K562 (cell line): Measurements from ENCODE around the gene IL17RB.

Experiments
- CREM ChIP-seq: IDR thresholded peaks from 2 replicates; pipeline ENCODE4 v1.6.1; 2014; ENCODE audit warnings: antibody characterized with exemption, low read depth
- CTCF ChIP-seq, 3 experiments: IDR thresholded peaks in 2 of 3; conservative IDR thresholded peaks in 1 of 3; 2 replicates each; pipeline ENCODE4 v1.5.1; 2011 to 2012; ENCODE audit warnings: low read length in 3 of 3, mild to moderate bottlenecking in 3 of 3, control low read depth in 2 of 3, improper control_type of control experiment in 1 of 3, inconsistent platforms in 1 of 3, low read depth in 1 of 3, mixed read lengths in 1 of 3, moderate library complexity in 1 of 3; ENCODE audit not compliant: insufficient read depth in 2 of 3
- EP300 ChIP-seq: IDR thresholded peaks from 2 replicates; pipeline ENCODE4 v1.6.1; 2012; ENCODE audit warnings: low read length, improper control_type of control experiment
- EZH2 ChIP-seq: IDR thresholded peaks from 2 replicates; pipeline ENCODE4 v1.6.1; 2012; ENCODE audit warnings: low read depth, mild to moderate bottlenecking, inconsistent platforms, low read length, borderline replicate concordance
- IFI16 ChIP-seq: fragments of 250-450 bp; sonication (Bioruptor Pico); IDR thresholded peaks from 2 replicates; pipeline ENCODE4 v2.1.2; 2022; ENCODE audit warnings: mild to moderate bottlenecking, inconsistent platforms
- RBM22 ChIP-seq: fragments of 200-400 bp; formaldehyde crosslinking; IDR thresholded peaks from 2 replicates; pipeline ENCODE4 v1.6.1; 2018; ENCODE audit warnings: low read length, low read depth; ENCODE audit not compliant: poor library complexity, severe bottlenecking
- SETDB1 ChIP-seq: IDR thresholded peaks from one replicate; pipeline ENCODE4 v1.6.1; 2012; ENCODE audit warnings: low read length, control low read depth, inconsistent platforms
- SRF ChIP-seq, 2 experiments: fragments of 250-450, 450-650 bp in 1 of 2; sonication (Bioruptor Pico) in 1 of 2; sonication (generic) in 1 of 2; formaldehyde crosslinking; IDR thresholded peaks; 2 replicates each; pipeline versions ENCODE4 v1.5.0 to v1.5.1; 2020 to 2022; ENCODE audit warnings: mild to moderate bottlenecking in 1 of 2, missing genetic modification reagents in 1 of 2

- TF ChIP-seq CTCF (IDR thresholded peaks at IDR 0.05 in 2 of 3, conservative IDR thresholded peaks at IDR 0.05 in 1 of 3; ENCODE audit: insufficient read depth in 2 of 3, low read depth in 1 of 3, low read length in 3 of 3) (no peak), EP300 (no peak), EZH2 (no peak), IFI16 (CRISPR knock-in tag) (no peak), CREM (no peak), SRF (CRISPR knock-in tag; IDR thresholded peaks at IDR 0.05) (no peak), SETDB1 (no peak), RBM22 (no peak)
Observed at GRCh38 chr3:53846851-53847155, 435 bp downstream of the IL17RB start.
